ENCODE measurements around the gene TBXAS1. TPM values are rescaled to one million over a fixed set of nuclear protein-coding genes. Genes with fewer than 3 reads are reported as not detected.

The TBXAS1 gene
- total RNA-seq (2022; extraction: Qiagen RNA extraction; ENCODE audit: low read depth): 8.3 to 11.9 TPM (median 10.7 TPM) in 5 replicates

GRCh38 chr7:139829025-139829774, at the start of gene TBXAS1:
TBXAS1 (plus strand) TSS chr7:139829264; CDS start chr7:139829391, 127 bp downstream.

GRCh38 chr7:140062528-140063299, 233.7 kb downstream of the TBXAS1 start, which contains the start of gene PARP12:
PARP12 (minus strand) TSS chr7:140062951; CDS start chr7:140062847, 104 bp downstream.

Other genes with a start within 250 kb of the TBXAS1 start
- gene HIPK2, start 51.3 kb upstream of the TBXAS1 start, total RNA-seq (2022; extraction: Qiagen RNA extraction; ENCODE audit: low read depth): 15.3 to 24.0 TPM (median 18.7 TPM) in 5 replicates
- gene PARP12, start 233.7 kb downstream of the TBXAS1 start, total RNA-seq (2022; extraction: Qiagen RNA extraction; ENCODE audit: low read depth): 22.8 to 29.9 TPM (median 24.9 TPM) in 5 replicates